Liver (tissue), 3 donors: ENCODE measurements around the gene AP4E1.

Experiments
- FOXA1 ChIP-seq: IDR thresholded peaks from 2 replicates; pipeline ENCODE4 v1.6.1; 2016; ENCODE audit warnings: antibody characterized with exemption
- GABPA ChIP-seq, 2 donors: IDR thresholded peaks in 1 of 2; conservative IDR thresholded peaks in 1 of 2; 2 replicates each; pipeline ENCODE4 v1.6.1; 2016; ENCODE audit warnings: antibody characterized with exemption in 2 of 2, mild to moderate bottlenecking in 1 of 2, moderate library complexity in 1 of 2
- RAD21 ChIP-seq, 2 donors: IDR thresholded peaks; 2 replicates each; pipeline ENCODE4 v1.6.1; 2016; ENCODE audit warnings: antibody characterized with exemption in 2 of 2, mild to moderate bottlenecking in 2 of 2
- SP1 ChIP-seq: IDR thresholded peaks from 2 replicates; pipeline ENCODE4 v1.6.1; 2018; ENCODE audit warnings: antibody characterized with exemption, mild to moderate bottlenecking
- TAF1 ChIP-seq: conservative IDR thresholded peaks from 2 replicates; pipeline ENCODE4 v1.6.1; 2016; ENCODE audit warnings: antibody characterized with exemption, mild to moderate bottlenecking
- YY1 ChIP-seq: IDR thresholded peaks from 2 replicates; pipeline ENCODE4 v1.6.1; 2016; ENCODE audit warnings: antibody characterized with exemption, mild to moderate bottlenecking
- TF ChIP-seq, protein P1 (sequence below): fragments of 150-350 bp; IDR thresholded peaks from 2 replicates; pipeline ENCODE4 v1.5.1; 2017; ENCODE audit warnings: improper control_type of control experiment, low read depth, low read length; ENCODE audit not compliant: missing input control
- TF ChIP-seq, protein P2 (sequence below): IDR thresholded peaks from 2 replicates; pipeline ENCODE4 v1.6.1; 2016; ENCODE audit warnings: antibody characterized with exemption
- donor health status: healthy.
- donor health status: healthy.

DNA sequence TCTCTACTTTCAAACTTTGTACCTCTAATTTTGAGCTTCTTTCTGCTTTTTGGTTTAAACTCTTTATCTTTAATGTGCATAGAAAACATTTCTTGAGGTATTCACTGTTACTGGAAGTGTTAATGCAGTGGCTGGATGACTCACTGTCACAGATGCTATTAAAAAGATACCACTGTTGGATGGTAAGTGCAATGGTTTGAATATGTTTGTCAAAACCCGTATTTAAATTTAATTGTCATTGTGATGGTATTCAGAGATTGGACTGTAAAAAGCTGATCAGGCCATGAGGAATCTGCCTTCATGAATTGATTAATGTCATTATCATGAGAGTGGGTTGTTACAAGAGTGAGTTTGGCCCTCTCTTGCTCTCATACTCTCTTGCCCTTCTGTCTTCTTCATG is 70.6 kb downstream of the AP4E1 start:
- TF ChIP-seq, protein P1, sequence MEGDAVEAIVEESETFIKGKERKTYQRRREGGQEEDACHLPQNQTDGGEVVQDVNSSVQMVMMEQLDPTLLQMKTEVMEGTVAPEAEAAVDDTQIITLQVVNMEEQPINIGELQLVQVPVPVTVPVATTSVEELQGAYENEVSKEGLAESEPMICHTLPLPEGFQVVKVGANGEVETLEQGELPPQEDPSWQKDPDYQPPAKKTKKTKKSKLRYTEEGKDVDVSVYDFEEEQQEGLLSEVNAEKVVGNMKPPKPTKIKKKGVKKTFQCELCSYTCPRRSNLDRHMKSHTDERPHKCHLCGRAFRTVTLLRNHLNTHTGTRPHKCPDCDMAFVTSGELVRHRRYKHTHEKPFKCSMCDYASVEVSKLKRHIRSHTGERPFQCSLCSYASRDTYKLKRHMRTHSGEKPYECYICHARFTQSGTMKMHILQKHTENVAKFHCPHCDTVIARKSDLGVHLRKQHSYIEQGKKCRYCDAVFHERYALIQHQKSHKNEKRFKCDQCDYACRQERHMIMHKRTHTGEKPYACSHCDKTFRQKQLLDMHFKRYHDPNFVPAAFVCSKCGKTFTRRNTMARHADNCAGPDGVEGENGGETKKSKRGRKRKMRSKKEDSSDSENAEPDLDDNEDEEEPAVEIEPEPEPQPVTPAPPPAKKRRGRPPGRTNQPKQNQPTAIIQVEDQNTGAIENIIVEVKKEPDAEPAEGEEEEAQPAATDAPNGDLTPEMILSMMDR: no peak
- TF ChIP-seq FOXA1: no peak
- TF ChIP-seq GABPA (IDR thresholded peaks at IDR 0.05 in 1 of 2, conservative IDR thresholded peaks at IDR 0.05 in 1 of 2): no peak
- TF ChIP-seq SP1: no peak
- TF ChIP-seq, protein P2, sequence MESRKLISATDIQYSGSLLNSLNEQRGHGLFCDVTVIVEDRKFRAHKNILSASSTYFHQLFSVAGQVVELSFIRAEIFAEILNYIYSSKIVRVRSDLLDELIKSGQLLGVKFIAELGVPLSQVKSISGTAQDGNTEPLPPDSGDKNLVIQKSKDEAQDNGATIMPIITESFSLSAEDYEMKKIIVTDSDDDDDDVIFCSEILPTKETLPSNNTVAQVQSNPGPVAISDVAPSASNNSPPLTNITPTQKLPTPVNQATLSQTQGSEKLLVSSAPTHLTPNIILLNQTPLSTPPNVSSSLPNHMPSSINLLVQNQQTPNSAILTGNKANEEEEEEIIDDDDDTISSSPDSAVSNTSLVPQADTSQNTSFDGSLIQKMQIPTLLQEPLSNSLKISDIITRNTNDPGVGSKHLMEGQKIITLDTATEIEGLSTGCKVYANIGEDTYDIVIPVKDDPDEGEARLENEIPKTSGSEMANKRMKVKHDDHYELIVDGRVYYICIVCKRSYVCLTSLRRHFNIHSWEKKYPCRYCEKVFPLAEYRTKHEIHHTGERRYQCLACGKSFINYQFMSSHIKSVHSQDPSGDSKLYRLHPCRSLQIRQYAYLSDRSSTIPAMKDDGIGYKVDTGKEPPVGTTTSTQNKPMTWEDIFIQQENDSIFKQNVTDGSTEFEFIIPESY: no peak
- TF ChIP-seq RAD21 (IDR thresholded peaks at IDR 0.05): no peak
- TF ChIP-seq TAF1: no peak
- no peak for TF ChIP-seq YY1
